Aortic smooth muscle cell (primary cell): ENCODE data around the gene ELMOD3. TPM values are rescaled to one million over a fixed set of nuclear protein-coding genes. Genes with fewer than 3 reads are reported as not detected.

Source experiments
- total RNA-seq: library from RNA; depleted of rRNA; stranded (reverse); fragments of >200 nt; gene quantifications from 2 replicates; pipeline ENCODE4 v1.2.3, GENCODE V29; 2014

Gene ELMOD3
- 14.7 and 14.8 TPM in 2 replicates for total RNA-seq

DNA sequence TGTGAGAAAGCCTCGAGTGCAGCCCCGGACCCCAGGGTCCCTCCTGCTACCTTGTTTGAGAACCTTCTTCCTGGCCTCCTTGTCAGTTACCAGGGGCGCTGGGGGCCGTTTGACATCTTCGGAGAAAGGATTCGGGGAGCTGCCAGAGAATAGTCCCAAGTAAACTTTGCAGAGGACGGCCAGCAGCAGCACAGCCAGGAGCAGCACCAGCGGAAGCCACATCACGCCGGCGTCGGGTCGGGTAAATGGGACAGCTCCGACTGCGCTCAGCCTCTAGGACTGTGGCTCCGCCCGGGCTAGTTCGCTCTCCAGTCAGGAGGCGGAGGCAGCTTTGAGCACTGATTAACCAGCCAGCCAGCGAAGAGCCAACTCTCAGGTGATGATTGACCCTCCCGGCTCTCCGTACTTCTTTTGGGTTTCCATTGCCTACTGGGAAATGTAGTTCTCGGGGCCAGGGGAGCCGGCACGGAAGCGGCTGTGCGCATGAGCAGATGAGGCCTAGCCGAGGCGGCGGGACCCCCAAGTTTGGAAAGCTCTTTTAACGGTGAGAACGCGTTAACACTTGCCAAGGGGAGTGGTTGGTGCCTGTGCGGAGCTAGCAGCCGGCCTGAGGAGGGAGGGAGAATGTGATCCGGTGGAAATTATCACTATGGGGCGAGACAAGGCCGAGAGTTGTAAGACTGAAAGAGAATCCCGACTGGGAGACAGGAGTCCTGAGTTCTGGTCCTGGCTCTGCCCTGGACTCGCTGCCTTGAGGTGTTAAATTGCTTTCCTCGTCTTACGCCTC lies at the start of gene ELMOD3, which contains the start of gene RETSAT:
Gene ELMOD3, plus strand, starts transcription at position 484 of the 787 bp plus-strand sequence. CDS start 2,430 bp downstream, outside the sequence.
Gene RETSAT, minus strand, starts transcription at position 243 of the 787 bp plus-strand sequence. Its CDS starts 21 bp downstream, at position 222.

DNA sequence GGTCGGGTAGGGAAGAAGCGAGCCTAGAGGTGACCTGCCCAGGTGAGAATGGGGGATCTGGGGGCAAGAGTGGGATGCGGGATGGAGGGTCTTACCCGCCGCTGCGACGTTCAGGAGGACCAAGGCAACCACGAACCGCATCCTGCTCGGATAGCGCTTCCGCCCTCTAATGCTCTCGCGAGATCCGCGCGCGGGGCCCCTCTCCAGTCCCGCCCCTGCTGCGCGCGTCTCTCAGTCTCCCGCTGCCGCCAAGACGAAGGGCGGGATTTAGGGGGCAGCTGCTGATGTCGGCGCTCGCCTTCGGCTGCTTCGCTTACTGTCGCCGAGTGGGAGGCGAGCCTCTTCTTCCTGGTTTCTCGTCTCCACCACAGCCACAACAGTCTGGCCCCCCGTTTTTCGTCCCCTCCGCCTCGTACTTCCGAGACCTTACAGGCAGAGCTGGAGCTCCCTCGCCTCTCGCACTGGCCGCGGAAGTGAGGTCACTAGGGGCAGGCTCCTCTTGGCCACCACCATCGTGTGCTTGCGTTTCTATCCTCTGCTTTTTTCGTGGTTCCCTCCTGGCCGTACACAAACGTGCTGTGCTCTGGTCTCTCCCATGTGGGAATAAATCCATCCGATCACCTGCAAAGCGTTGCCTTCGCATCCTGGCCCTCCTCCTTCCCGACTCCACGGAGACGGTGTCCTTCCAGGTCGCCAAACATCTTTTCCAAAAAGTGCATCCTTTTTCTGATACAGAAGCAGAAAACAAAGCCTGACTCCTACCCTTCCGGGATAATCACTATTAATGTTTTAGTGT lies 26.5 kb upstream of the ELMOD3 start, which contains the start of gene TGOLN2:
Gene TGOLN2, minus strand, starts transcription at position 168 of the 796 bp plus-strand sequence. Its CDS starts 27 bp downstream, at position 141.

GRCh38 chr2:85409845-85410583 lies 55.4 kb downstream of the ELMOD3 start, which contains the start of gene CAPG:
Gene CAPG (minus strand): TSS chr2:85410366. CDS start chr2:85402145, 8,221 bp downstream.

DNA sequence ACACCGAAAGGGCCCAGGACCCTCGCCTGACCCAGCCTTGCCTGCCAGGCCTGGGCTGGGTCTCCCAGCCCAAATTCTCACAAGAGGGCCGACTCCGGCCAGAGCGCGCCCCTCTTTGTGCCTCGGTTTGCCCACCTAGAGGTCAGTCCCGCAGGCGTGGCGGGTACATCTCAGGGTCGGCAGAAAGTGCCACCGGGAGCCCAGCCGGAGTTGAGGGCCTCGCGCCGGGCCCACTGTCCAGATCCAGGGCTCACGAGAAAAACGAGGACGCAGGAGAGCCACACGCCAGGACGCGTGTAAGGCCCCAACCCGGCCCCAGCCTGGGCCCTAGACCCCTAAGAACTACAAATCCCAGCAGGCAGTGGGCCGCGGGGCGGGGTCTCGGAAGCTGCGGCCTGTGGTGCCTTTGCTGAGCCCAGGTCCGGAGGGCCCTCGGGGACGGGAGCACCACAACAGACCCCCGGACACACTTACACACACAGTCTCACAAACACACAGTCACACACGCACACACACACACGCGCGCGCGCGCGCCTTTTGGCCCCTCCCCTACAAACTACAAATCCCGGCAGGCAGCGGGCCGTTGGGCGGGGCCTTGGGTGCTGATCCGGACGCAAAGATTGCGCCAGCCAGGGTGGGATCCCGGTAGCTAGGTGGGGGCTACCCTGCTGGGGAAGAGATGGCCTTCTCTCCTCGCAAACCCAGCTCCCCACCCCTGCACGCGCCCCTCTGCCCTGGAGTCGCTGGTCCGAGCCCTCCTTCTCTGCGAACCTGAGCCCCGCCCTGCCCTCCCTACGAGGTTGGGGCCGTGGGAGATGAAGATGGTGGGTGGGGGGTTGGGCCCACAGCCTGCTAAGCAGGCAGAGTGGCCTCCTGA lies 63.8 kb downstream of the ELMOD3 start, which contains the start of gene SH2D6:
Gene SH2D6, plus strand, starts transcription at position 583 of the 877 bp plus-strand sequence. CDS start 10,752 bp downstream, outside the sequence.

Other genes starting within 250 kb of the ELMOD3 start
- gene TCF7L1, start 221.4 kb upstream of the ELMOD3 start, total RNA-seq = 2.0 and 4.6 TPM in 2 replicates
- 138 and 147 TPM in 2 replicates for gene TGOLN2, start 26.8 kb upstream of the ELMOD3 start, total RNA-seq
- gene RETSAT, start 241 bp upstream of the ELMOD3 start, total RNA-seq = 52.8 TPM in 2 replicates
- gene CAPG, start 55.6 kb downstream of the ELMOD3 start, total RNA-seq = 23.6 and 29.1 TPM in 2 replicates
- gene SH2D6, start 63.9 kb downstream of the ELMOD3 start, total RNA-seq = 0.12 and 0.40 TPM in 2 replicates
- 94.7 and 122 TPM in 2 replicates for gene MAT2A, start 184.4 kb downstream of the ELMOD3 start, total RNA-seq
- 34.7 and 37.3 TPM in 2 replicates for gene GGCX, start 206.7 kb downstream of the ELMOD3 start, total RNA-seq
- 0.87 and 1.7 TPM in 2 replicates for gene VAMP8, start 222.8 kb downstream of the ELMOD3 start, total RNA-seq
- gene VAMP5, start 229.7 kb downstream of the ELMOD3 start, total RNA-seq = 42.4 and 71.1 TPM in 2 replicates
- 201 and 239 TPM in 2 replicates for gene RNF181, start 241.0 kb downstream of the ELMOD3 start, total RNA-seq
- gene TMEM150A, start 247.9 kb downstream of the ELMOD3 start, total RNA-seq = 5.9 and 8.1 TPM in 2 replicates